ENCODE results near the gene ADM2.

Gene ADM2

GRCh38 chr22:50523806-50524675 lies 42.7 kb downstream of the ADM2 start:
- in situ Hi-C loops (cut with MboI; ENCODE audit: low sequenced_read_pairs): no loop called here

GRCh38 chr22:50524676-50525103 lies 43.3 kb downstream of the ADM2 start:
- in situ Hi-C loops (cut with MboI; ENCODE audit: low sequenced_read_pairs): no loop called here

- in situ Hi-C loops (cut with MboI; ENCODE audit: low sequenced_read_pairs): no loop called here
These were observed 43.9 kb downstream of the ADM2 start, which contains the start of gene SCO2 for GRCh38 chr22:50525104-50525857. Gene SCO2, minus strand, starts transcription at chr22:50525598. Its CDS starts 1,187 bp downstream, at chr22:50524411.

DNA sequence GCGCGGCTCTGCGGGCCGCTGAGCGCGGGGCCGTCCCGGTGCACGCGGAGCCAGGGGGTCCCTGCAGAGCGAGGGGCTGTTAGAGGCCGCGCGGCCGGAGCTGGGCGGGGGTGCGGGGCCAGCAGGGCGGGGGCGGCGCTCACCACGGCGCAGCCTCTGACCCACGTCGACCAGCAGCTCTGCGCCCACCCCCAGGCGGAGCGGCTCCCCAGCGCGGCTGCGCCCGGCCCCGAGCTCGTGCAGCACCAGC lies 44.4 kb downstream of the ADM2 start:
- in situ Hi-C loops (cut with MboI; ENCODE audit: low sequenced_read_pairs): no loop called here

GRCh38 chr22:50526108-50526833 lies 44.9 kb downstream of the ADM2 start:
- in situ Hi-C loops (cut with MboI; ENCODE audit: low sequenced_read_pairs): no loop called here

DNA sequence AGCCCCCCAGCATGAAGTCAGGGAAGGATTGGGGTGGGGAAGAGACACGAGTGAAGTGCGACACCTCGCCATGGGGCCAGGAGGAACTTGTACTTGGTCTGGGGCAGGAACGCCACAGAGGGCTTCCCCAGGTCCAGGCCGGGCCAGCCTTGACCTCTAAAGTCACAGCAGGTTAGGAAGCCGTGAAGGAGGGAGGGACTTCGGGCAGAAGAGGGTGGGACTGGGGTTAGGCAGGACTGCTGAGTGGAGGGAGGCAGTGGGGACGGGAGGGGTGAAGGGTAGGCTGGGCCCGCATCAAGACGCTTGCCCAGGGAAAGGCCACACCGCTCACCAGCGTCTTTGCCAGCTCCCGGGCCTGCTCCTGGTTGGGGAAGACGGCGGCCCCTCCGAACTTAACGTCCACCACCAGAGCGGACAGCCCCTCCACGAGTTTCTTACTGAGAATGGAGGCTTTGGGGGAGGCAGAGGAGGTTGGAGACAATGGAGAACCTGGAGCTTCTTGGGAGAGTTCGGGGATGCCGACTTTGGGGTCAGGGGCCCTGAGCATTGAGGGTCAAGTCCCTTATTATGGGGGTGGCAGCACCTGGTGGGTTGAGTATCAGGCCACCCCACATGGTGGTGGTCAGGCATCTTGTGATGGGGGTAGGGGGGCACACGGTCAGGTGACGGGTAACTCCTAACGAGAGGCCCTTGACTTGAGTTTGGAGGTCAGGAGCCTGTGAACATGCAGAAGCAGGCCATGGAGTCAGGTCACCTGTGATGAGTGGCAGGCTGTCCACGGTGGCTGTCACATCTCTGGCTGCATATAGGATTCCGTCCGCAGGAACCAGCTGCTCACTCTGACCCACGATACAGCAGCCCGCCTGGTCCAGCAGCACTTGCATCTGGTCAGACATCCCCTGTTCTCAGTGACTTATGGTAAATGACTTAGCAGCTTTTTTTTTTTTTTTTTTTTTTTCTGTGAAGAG lies 45.8 kb downstream of the ADM2 start:
- in situ Hi-C loops (cut with MboI; ENCODE audit: low sequenced_read_pairs): no loop called here

- in situ Hi-C loops (cut with MboI; ENCODE audit: low sequenced_read_pairs): no loop called here
These were observed 46.8 kb downstream of the ADM2 start for GRCh38 chr22:50527921-50528681.

DNA sequence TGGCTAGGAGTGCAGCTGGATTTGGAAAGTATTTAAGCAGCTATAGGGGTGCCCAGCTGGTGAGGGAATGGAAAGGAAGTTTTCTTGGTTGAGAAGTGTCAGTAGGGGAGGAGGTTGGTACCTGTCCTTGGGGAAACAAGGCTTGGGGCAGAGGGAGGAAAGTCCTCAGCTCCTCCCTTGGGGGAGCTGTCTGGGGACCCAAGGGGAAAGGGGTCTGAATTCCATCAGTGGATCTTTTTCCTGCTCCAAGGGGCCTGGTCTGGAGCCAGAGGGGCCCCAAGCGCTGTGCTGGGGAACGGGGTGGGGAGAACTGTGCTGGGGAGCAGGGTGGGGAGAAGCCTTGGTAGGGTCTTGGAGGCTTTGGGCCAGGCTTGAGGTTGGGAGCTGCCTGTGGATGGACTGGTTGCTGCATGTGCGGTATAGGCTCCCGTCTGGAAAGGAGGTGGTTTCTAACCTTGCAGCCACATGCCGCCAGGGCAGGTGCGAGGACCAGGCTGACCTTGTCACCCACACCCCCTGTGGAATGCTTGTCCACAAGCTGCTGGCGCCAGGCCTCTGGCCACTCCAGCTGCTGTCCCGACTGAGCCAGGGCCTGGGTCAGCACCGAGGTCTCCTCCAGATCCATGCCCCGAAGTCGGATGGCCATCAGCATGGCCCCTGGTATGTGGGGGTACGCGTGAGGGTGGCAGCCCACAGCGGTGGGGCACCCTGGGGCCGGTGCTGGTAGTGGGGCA lies 47.5 kb downstream of the ADM2 start:
- in situ Hi-C loops (cut with MboI; ENCODE audit: low sequenced_read_pairs): no loop called here

- in situ Hi-C loops (cut with MboI; ENCODE audit: low sequenced_read_pairs): no loop called here
These were observed 48.1 kb downstream of the ADM2 start for GRCh38 chr22:50529416-50529896.

DNA sequence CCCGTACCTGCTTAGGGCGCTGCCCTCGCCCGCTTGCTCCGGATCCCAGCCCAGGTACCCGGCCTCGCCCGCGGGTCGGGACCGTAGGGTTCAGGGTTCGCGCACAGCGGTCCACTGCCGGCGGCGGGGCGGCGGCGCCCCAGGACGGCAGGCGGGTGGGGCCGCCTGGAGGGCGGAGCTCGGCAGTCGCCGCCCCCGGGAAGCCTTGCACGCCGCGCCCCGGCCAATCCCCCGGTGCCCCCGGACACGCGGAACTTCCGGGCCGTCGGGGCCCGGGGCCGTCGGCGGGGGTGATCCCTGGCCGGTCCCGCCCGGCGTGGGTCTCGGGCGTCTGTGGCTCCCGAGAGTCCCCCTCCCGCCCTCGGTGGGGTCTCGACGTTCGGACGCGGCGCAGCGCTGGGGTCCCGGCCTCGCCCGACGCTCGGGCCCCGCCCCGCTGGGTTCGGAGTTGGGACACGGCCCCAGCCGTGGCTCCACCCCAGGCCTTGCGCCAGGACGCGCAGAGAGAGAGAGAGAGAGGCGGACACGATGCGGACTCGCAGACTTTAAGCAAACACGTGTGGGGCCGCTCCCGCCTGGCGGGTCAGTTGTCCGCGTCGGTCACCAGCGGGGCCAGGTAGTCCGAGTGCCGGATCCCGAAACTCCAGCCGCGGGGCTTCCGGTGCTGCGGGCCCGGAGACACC lies 48.7 kb downstream of the ADM2 start, which contains the start of gene TYMP:
TYMP (minus strand) TSS at position 116 of the 683 bp plus-strand sequence. CDS start 303 bp downstream, outside the sequence.
- in situ Hi-C loops (cut with MboI; ENCODE audit: low sequenced_read_pairs): no loop called here

- in situ Hi-C loops (cut with MboI; ENCODE audit: low sequenced_read_pairs): no loop called here
These were observed 49.2 kb downstream of the ADM2 start for GRCh38 chr22:50530580-50530876.

DNA sequence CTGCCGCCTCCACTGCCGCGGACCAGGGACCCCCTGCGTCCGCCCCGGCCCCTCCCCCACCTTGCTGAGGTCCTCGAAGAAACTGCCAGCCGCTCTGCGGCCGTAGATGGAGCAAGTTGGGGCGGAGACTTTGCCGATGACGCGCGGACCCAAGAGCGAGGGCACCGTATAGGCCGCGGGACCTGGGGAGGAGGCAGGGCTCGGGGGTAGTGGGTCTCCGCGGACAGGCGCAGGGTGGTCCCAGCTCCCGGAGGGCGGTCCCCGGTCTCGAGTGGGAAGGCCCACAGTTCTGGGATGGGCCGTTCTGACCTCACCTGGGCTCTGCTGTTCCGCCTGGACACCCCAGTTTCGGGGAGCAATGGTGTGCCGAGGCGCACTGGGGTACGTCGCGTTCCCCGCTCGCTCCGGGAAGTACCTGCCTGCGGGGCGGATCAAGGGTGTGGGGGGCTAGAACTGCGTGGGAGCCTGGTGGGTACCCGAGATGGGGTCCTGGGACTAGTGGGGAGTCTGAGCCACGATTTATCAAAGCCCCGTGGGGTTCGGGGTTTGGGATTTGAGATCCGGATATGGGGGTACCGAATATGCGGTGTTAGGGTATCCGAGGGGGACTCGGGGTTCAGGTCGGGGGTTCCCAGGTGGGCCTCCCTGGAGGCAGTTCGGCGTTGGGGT lies 49.7 kb downstream of the ADM2 start:
- in situ Hi-C loops (cut with MboI; ENCODE audit: low sequenced_read_pairs): no loop called here

- in situ Hi-C loops (cut with MboI; ENCODE audit: low sequenced_read_pairs): no loop called here
These were observed 50.2 kb downstream of the ADM2 start for GRCh38 chr22:50531546-50531961.

- in situ Hi-C loops (cut with MboI; ENCODE audit: low sequenced_read_pairs): no loop called here
These were observed 50.8 kb downstream of the ADM2 start for GRCh38 chr22:50531962-50532674.

DNA sequence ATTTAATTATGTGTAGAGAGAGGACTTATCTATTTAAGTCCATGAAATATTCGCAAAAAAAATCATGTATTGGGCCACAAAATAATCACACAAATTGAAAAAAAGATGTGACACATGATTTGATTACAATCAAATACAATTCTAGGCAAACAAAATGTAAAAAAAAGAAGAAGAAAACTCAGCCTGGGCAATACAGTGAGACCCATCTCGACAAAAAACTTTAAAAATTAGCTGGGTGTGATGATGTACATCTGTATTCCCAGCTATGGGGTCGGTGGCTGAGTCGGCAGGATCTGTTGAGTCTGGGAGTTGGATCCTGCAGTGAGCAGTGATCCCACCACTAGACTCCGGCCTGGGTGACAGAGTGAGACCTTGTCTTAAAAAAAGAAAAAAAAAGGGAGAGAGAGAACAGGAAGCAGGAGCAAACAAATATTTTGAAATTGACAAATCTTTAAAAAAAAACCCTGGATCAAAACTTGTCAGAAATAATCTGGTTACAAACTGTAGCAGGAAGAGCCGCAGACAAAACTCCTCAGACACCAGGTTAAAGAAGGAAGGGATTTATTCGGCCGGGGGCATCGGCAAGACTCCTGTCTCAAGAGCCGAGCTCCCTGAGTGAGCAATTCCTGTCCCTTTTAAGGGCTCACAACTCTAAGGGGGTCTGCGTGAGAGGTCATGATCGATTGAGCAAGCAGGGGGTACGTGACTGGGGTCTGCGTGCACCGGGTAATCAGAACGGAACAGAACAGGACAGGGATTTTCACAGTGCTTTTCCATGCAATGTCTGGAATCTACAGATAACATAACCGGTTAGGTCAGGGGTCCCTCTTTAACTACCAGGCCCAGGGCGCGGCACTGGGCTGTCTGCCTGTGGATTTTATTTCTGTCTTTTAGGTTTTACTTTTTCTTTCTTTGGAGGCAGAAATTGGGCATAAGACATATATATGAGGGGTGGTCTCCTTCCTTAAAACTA lies 51.8 kb downstream of the ADM2 start:
- in situ Hi-C loops (cut with MboI; ENCODE audit: low sequenced_read_pairs): no loop called here

Data from HL-60/S4 treated with retinoic acid at 250 ng/mL for 4 days and 3 days (cell line).